Neural crest cell (in vitro differentiated cells): ENCODE data around the gene SLC25A19. TPM values are rescaled to one million over a fixed set of nuclear protein-coding genes. Genes with fewer than 3 reads are reported as not detected.

Experiments used
- DNase-seq: peaks from one replicate; pipeline ENCODE4 v3.0.0; 2021; ENCODE audit warnings: low read depth, mixed read lengths, low spot score
- H3K27ac Mint-ChIP-seq: one replicate; pipeline ENCODE4 v1.8.0; 2021; ENCODE audit warnings: mild to moderate bottlenecking, mixed read lengths; ENCODE audit not compliant: unreplicated experiment
- H3K27me3 Mint-ChIP-seq: 2 replicates; pipeline ENCODE4 v1.8.0; 2021; ENCODE audit warnings: low read depth, mild to moderate bottlenecking, mixed read lengths
- H3K36me3 Mint-ChIP-seq: 2 replicates; pipeline ENCODE4 v1.8.0; 2021; ENCODE audit warnings: low read depth, mild to moderate bottlenecking, mixed read lengths
- H3K4me1 Mint-ChIP-seq: 2 replicates; pipeline ENCODE4 v1.8.0; 2021; ENCODE audit warnings: mixed read lengths
- H3K4me3 Mint-ChIP-seq: one replicate; pipeline ENCODE4 v1.8.0; 2021; ENCODE audit warnings: mild to moderate bottlenecking, mixed read lengths
- H3K9me3 Mint-ChIP-seq: 2 replicates; pipeline ENCODE4 v1.8.0; 2021; ENCODE audit warnings: mixed read lengths
- CTCF ChIP-seq: fragments of 200-600 bp; sonication (generic); conservative IDR thresholded peaks from 2 replicates; pipeline ENCODE4 v1.5.0; 2021; ENCODE audit warnings: antibody characterized with exemption, mild to moderate bottlenecking
- total RNA-seq: library from RNA; stranded (reverse); gene quantifications from 2 replicates; pipeline ENCODE4 v1.2.1, GENCODE V29; 2021

The SLC25A19 gene
- total RNA-seq, 1 donor from 2014 or later, result 18.6 TPM

DNA sequence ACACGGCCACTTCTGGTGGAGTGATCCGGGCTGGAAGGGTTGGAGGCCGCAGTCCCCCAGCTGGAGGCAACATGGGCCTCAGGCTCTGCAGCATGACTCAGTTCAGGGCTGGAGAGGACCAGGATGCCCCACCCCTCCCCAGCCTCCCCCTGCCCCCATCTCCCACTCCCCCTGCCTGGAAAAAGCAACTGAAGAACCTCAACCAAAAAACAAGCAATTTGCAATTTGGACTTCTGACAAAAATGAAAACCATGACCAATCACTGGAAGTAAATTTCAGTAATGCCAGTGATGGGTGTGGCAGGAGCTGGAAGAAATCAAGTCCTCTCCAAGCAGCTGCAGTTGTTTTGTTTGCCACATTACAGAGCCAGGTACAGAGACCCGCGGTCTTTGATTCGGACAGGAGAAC is 11.6 kb downstream of the SLC25A19 start:
- no peak for TF ChIP-seq CTCF
- H3K27ac Mint-ChIP-seq, result no peak overlapping the region
- no peak overlapping the region for H3K4me3 Mint-ChIP-seq
- H3K36me3 Mint-ChIP-seq, result peaks cover 3% of the 10 kb centered on the region
- H3K9me3 Mint-ChIP-seq, result no peaks in the 10 kb centered on the region
- DNase-seq, result no peak
- no peaks in the 10 kb centered on the region for H3K4me1 Mint-ChIP-seq
- no peaks in the 10 kb centered on the region for H3K27me3 Mint-ChIP-seq

- Mint-ChIP-seq H3K27ac (no peak overlapping the region), H3K36me3 (peaks cover 3% of the 10 kb centered on the region), H3K9me3 (no peaks in the 10 kb centered on the region), H3K27me3 (no peaks in the 10 kb centered on the region), H3K4me1 (peaks cover 15% of the 10 kb centered on the region), H3K4me3 (peak overlapping the region; percentile 58)
- no peak for TF ChIP-seq CTCF
- no peak for DNase-seq
Measured at GRCh38 chr17:75273977-75274708, 15.1 kb downstream of the SLC25A19 start.

DNA sequence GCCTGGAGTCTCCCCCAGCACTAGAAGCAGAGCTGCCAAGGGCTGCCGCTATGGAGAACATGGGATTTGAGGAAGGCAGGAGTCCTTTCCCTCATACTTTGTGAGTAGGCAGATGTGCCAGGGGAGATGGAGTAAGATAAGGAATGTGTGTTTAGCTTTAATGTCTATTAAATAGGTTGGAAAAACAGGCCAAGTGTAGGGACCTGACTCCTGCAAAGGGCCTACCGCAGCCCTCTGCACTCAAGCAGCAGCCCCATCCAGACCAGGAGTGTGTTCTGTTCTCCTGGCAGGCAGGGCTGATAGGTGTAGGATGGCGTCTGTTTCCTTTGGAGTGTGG is 16.4 kb downstream of the SLC25A19 start:
- no peaks in the 10 kb centered on the region for H3K27me3 Mint-ChIP-seq
- H3K36me3 Mint-ChIP-seq, result peaks cover 3% of the 10 kb centered on the region
- peaks cover 17% of the 10 kb centered on the region for H3K4me1 Mint-ChIP-seq
- H3K27ac Mint-ChIP-seq, result no peak overlapping the region
- no peaks in the 10 kb centered on the region for H3K9me3 Mint-ChIP-seq
- no peak for DNase-seq
- peak overlapping the region; percentile 53 for H3K4me3 Mint-ChIP-seq
- no peak for TF ChIP-seq CTCF

GRCh38 chr17:75271955-75272847 is 17.0 kb downstream of the SLC25A19 start:
- H3K4me3 Mint-ChIP-seq, result peak overlapping the region; percentile 81
- H3K27me3 Mint-ChIP-seq, result no peaks in the 10 kb centered on the region
- no peak overlapping the region for H3K27ac Mint-ChIP-seq
- no peak for TF ChIP-seq CTCF
- peaks cover 3% of the 10 kb centered on the region for H3K36me3 Mint-ChIP-seq
- DNase-seq, result no peak
- H3K9me3 Mint-ChIP-seq, result no peaks in the 10 kb centered on the region
- peaks cover 17% of the 10 kb centered on the region for H3K4me1 Mint-ChIP-seq

DNA sequence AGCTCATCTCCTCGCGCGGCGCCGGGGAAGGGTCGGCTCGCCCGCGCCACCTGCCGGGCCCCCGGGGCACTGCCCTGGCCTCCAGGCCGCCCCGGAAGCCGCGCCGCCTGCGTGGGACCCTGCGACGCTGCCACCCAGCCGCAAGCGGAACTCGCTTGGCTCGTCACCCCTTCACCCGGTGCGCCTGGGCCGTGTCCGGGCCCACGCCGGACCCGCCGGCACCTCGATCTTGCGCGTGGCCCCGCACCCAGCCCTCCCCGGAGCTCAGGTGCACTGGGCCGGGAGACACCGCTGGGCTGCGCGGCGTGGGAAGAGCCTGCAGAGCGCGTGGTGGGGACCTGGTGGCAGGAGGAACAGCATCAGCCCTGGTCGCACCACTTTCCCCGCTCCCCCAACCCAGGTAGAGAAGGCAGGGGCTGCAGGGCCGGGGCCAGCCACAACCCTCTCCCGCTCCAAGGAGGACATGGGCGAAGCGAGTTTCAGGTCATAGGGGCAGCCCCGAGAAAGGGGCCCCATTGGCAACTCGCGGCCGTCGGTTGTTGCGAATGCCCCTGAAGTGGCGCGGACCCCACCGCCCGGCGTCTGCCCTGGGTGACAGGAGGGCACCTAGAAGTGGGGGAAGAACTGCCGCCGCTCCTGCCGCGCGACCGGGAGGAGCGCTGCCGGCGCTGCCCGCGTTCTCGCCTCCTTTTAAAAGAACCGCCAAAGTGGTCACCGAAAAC is 17.8 kb downstream of the SLC25A19 start:
- Mint-ChIP-seq H3K4me3 (peak overlapping the region; percentile 81), H3K9me3 (no peaks in the 10 kb centered on the region), H3K27me3 (no peaks in the 10 kb centered on the region), H3K4me1 (peaks cover 17% of the 10 kb centered on the region), H3K36me3 (peaks cover 3% of the 10 kb centered on the region), H3K27ac (no peak overlapping the region)
- peak; percentile 78 for TF ChIP-seq CTCF
- DNase-seq, result peak; percentile 79
